Hindlimb muscle (tissue), 1 donor: ENCODE data around the gene RNF145. TPM values are rescaled to one million over a fixed set of nuclear protein-coding genes. Genes with fewer than 3 reads are reported as not detected.
"Not testable (repeated sequence)": the region's sequence is repeated elsewhere in the genome, so short reads cannot be mapped to it uniquely, and the experiment has no call there.

Experiments used
- DNase-seq: peaks from one replicate; pipeline ENCODE4 v3.0.0-alpha.2; 2013
- polyA plus RNA-seq: library from polyadenylated mRNA; unstranded; fragments of 120-200 nt; gene quantifications from one replicate; pipeline ENCODE4 v1.2.1, GENCODE V29; 2013; ENCODE audit not compliant: insufficient read length

RNF145 gene
- polyA plus RNA-seq: 32.2 TPM

- DNase-seq: peak; percentile 91
Measured at GRCh38 chr5:159209438-159210209, at the start of gene RNF145. Gene RNF145 (minus strand): TSS chr5:159209553. CDS start chr5:159203617, 5,936 bp downstream.

- DNase-seq: no peak
Measured at GRCh38 chr5:159258361-159258760, 49.0 kb upstream of the RNF145 start.

GRCh38 chr5:159257629-159258283 is 48.4 kb upstream of the RNF145 start:
- no peak for DNase-seq

GRCh38 chr5:159257007-159257406 is 47.7 kb upstream of the RNF145 start:
- no peak for DNase-seq

GRCh38 chr5:159252195-159252594 is 42.8 kb upstream of the RNF145 start:
- no peak for DNase-seq

- no peak for DNase-seq
Measured at GRCh38 chr5:159249158-159249557, 39.8 kb upstream of the RNF145 start.

GRCh38 chr5:159244890-159245289 is 35.5 kb upstream of the RNF145 start:
- DNase-seq: no peak

GRCh38 chr5:159244163-159244562 is 34.8 kb upstream of the RNF145 start:
- no peak for DNase-seq

- no peak for DNase-seq
Measured at GRCh38 chr5:159243385-159243784, 34.0 kb upstream of the RNF145 start.

GRCh38 chr5:159242656-159243055 is 33.3 kb upstream of the RNF145 start:
- no peak for DNase-seq

- DNase-seq: no peak
Measured at GRCh38 chr5:159241946-159242552, 32.7 kb upstream of the RNF145 start.

- no peak for DNase-seq
Measured at GRCh38 chr5:159240301-159240870, 31.0 kb upstream of the RNF145 start.

GRCh38 chr5:159235871-159236520 is 26.6 kb upstream of the RNF145 start:
- not testable (repeated sequence) for DNase-seq

- DNase-seq: no peak
Measured at GRCh38 chr5:159231167-159231566, 21.8 kb upstream of the RNF145 start.

- no peak for DNase-seq
Measured at GRCh38 chr5:159230657-159231056, 21.3 kb upstream of the RNF145 start.

GRCh38 chr5:159228097-159228496 is 18.7 kb upstream of the RNF145 start:
- DNase-seq: not testable (repeated sequence)

GRCh38 chr5:159227452-159227851 is 18.1 kb upstream of the RNF145 start:
- DNase-seq: no peak

- no peak for DNase-seq
Measured at GRCh38 chr5:159226451-159226850, 17.1 kb upstream of the RNF145 start.

- DNase-seq: no peak
Measured at GRCh38 chr5:159224471-159224870, 15.1 kb upstream of the RNF145 start.

- no peak for DNase-seq
Measured at GRCh38 chr5:159223469-159223868, 14.1 kb upstream of the RNF145 start.

GRCh38 chr5:159220206-159220605 is 10.9 kb upstream of the RNF145 start:
- DNase-seq: no peak

GRCh38 chr5:159218595-159219023 is 9.3 kb upstream of the RNF145 start:
- no peak for DNase-seq

GRCh38 chr5:159217236-159217635 is 7.9 kb upstream of the RNF145 start:
- DNase-seq: no peak
